WTC11 (cell line): ENCODE data around the gene HOXA7. TPM values are rescaled to one million over a fixed set of nuclear protein-coding genes. Genes with fewer than 3 reads are reported as not detected.
A peak's percentile ranks its signal among the peaks of the same experiment; 100 is the strongest.

Experiments used
- ATAC-seq: fragments of 200-7000 bp; cut with Tn5 transposase; 2 replicates; pipeline ENCODE4 v1.10.0; 2021; ENCODE audit warnings: mild to moderate bottlenecking, moderate library complexity
- CTCF ChIA-PET: fragments of 300-600 bp; sonication (Branson Sonifier 250); formaldehyde crosslinking; loops from one replicate; lab custom pipeline; 2021; ENCODE audit warnings: antibody characterized with exemption; lab: Charles Lee
- POLR2A ChIA-PET: fragments of 350-600 bp; sonication (Branson Sonifier 250); formaldehyde crosslinking; loops from one replicate; lab custom pipeline; 2021; ENCODE audit warnings: antibody characterized with exemption; lab: Charles Lee
- DNase-seq: peaks from one replicate; pipeline ENCODE4 v3.0.0; 2021; ENCODE audit warnings: low spot score
- H3K27ac Mint-ChIP-seq: 2 replicates; pipeline ENCODE4 v1.8.0; 2021; ENCODE audit warnings: mixed read lengths
- H3K27me3 Mint-ChIP-seq: 2 replicates; pipeline ENCODE4 v1.8.0; 2021; ENCODE audit warnings: low read depth, mild to moderate bottlenecking, moderate library complexity, mixed read lengths
- H3K36me3 Mint-ChIP-seq: 2 replicates; pipeline ENCODE4 v1.8.0; 2021; ENCODE audit warnings: mixed read lengths
- H3K4me1 Mint-ChIP-seq: 2 replicates; pipeline ENCODE4 v1.8.0; 2022; ENCODE audit warnings: mixed read lengths
- H3K4me3 Mint-ChIP-seq: 2 replicates; pipeline ENCODE4 v1.8.0; 2021; ENCODE audit warnings: mild to moderate bottlenecking, moderate library complexity, mixed read lengths
- H3K9me3 Mint-ChIP-seq: 2 replicates; pipeline ENCODE4 v1.8.0; 2021; ENCODE audit warnings: mixed read lengths
- CBFB ChIP-seq: sonication (generic); formaldehyde crosslinking; IDR thresholded peaks from 2 replicates; pipeline ENCODE4 v1.8.1; 2022; ENCODE audit warnings: mild to moderate bottlenecking, low read depth, missing genetic modification reagents
- CDX4 ChIP-seq: fragments of 250-450 bp; sonication (Bioruptor Pico); IDR thresholded peaks from 2 replicates; pipeline ENCODE4 v1.9.0; 2021; ENCODE audit warnings: moderate library complexity, mild to moderate bottlenecking, inconsistent platforms, borderline replicate concordance
- FOXP1 ChIP-seq: sonication (generic); formaldehyde crosslinking; IDR thresholded peaks from 2 replicates; pipeline ENCODE4 v1.8.0; 2022; ENCODE audit warnings: missing genetic modification reagents, mild to moderate bottlenecking, moderate library complexity, borderline replicate concordance
- GTF2I ChIP-seq: fragments of 250-450 bp; sonication (Bioruptor Pico); conservative IDR thresholded peaks from 2 replicates; pipeline ENCODE4 v1.4.0; 2021; ENCODE audit warnings: mild to moderate bottlenecking
- IRF1 ChIP-seq: sonication (generic); formaldehyde crosslinking; IDR thresholded peaks from 2 replicates; pipeline ENCODE4 v1.8.0; 2023; ENCODE audit warnings: missing genetic modification reagents
- IRF2 ChIP-seq: sonication (generic); formaldehyde crosslinking; IDR thresholded peaks from 2 replicates; pipeline ENCODE4 v1.8.0; 2022; ENCODE audit warnings: low read depth, missing genetic modification reagents, borderline replicate concordance
- MXD4 ChIP-seq: fragments of 250-450 bp; sonication (Bioruptor Pico); IDR thresholded peaks from 2 replicates; pipeline ENCODE4 v1.8.0; 2021; ENCODE audit warnings: mild to moderate bottlenecking, moderate library complexity, borderline replicate concordance
- NFYB ChIP-seq: sonication (generic); formaldehyde crosslinking; conservative IDR thresholded peaks from 2 replicates; pipeline ENCODE4 v1.8.0; 2022; ENCODE audit warnings: low read depth, missing genetic modification reagents
- PRRX2 ChIP-seq: fragments of 250-450 bp; sonication (Bioruptor Pico); IDR thresholded peaks from 2 replicates; pipeline ENCODE4 v1.8.0; 2021; ENCODE audit warnings: mild to moderate bottlenecking
- TCF7 ChIP-seq: sonication (generic); formaldehyde crosslinking; IDR thresholded peaks from 2 replicates; pipeline ENCODE4 v1.8.0; 2022; ENCODE audit warnings: mild to moderate bottlenecking, low read depth, missing genetic modification reagents, moderate library complexity
- ZBTB21 ChIP-seq: sonication (generic); formaldehyde crosslinking; IDR thresholded peaks from 2 replicates; pipeline ENCODE4 v1.8.1; 2023; ENCODE audit warnings: mild to moderate bottlenecking, missing genetic modification reagents, borderline replicate concordance
- total RNA-seq: library from RNA; stranded (reverse); gene quantifications from 3 replicates; pipeline ENCODE4 v1.2.3, GENCODE V29; 2021
- TF ChIP-seq, protein P1 (sequence below): sonication (generic); formaldehyde crosslinking; IDR thresholded peaks from 2 replicates; pipeline ENCODE4 v1.8.0; 2022; ENCODE audit warnings: mild to moderate bottlenecking, missing genetic modification reagents
- TF ChIP-seq, protein P2 (sequence below): sonication (generic); formaldehyde crosslinking; IDR thresholded peaks from 2 replicates; pipeline ENCODE4 v1.8.1; 2023; ENCODE audit warnings: mild to moderate bottlenecking, missing genetic modification reagents, moderate library complexity
- TF ChIP-seq, protein P3 (sequence below): sonication (generic); formaldehyde crosslinking; IDR thresholded peaks from 2 replicates; pipeline ENCODE4 v1.8.1; 2023; ENCODE audit warnings: mild to moderate bottlenecking, missing genetic modification reagents, borderline replicate concordance

The HOXA7 gene
- total RNA-seq, 1 experiment from 2014 or later: not detected

- TF ChIP-seq TCF7 (CRISPR knock-in tag): no peak
- TF ChIP-seq, protein P1, sequence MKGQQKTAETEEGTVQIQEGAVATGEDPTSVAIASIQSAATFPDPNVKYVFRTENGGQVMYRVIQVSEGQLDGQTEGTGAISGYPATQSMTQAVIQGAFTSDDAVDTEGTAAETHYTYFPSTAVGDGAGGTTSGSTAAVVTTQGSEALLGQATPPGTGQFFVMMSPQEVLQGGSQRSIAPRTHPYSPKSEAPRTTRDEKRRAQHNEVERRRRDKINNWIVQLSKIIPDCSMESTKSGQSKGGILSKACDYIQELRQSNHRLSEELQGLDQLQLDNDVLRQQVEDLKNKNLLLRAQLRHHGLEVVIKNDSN (CRISPR knock-in tag): no peak
- TF ChIP-seq IRF1 (CRISPR knock-in tag): no peak
- Mint-ChIP-seq H3K9me3 (no peaks in the 10 kb centered on the region), H3K27ac (no peak overlapping the region), H3K4me1 (peaks cover 52% of the 10 kb centered on the region), H3K27me3 (peaks cover 100% of the 10 kb centered on the region), H3K36me3 (0 out of 2 replicates have a peak, but pooled peaks cover 3% of the 10 kb centered on the region), H3K4me3 (peak overlapping the region; percentile 44)
- CTCF ChIA-PET: interaction anchor here (1.0 to 1.8 kb wide), 3 partner anchors 10 to 24 kb away, joined by 3 to 8 read pairs (median 3); no protein-coding TSS in a partner anchor
- DNase-seq (no peak), ATAC-seq (no peak)
- POLR2A ChIA-PET: no interaction called here
Measured at GRCh38 chr7:27185854-27186667, 29.6 kb upstream of the HOXA7 start.

GRCh38 chr7:27185013-27185853, 28.8 kb upstream of the HOXA7 start, which contains the start of gene HOXA11:
Gene HOXA11, minus strand, starts transcription at chr7:27185232. Its CDS starts 88 bp downstream, at chr7:27185144.
- Mint-ChIP-seq H3K4me3 (peak within 1 kb of the TSS; percentile 45), H3K36me3 (0 out of 2 replicates have a peak, but pooled peaks cover 3% of the 10 kb centered on the region), H3K27me3 (peaks cover 100% of the 10 kb centered on the region), H3K9me3 (no peaks in the 10 kb centered on the region), H3K4me1 (peaks cover 52% of the 10 kb centered on the region), H3K27ac (no peak within 1 kb of the TSS)
- POLR2A ChIA-PET: no interaction called here
- CTCF ChIA-PET: interaction anchor here (0.7 to 1.2 kb wide), 5 partner anchors 9 to 41 kb away, joined by 3 to 4 read pairs (median 3); partner anchors contain the start of gene HOXA5
- no peak for ATAC-seq
- DNase-seq: no peak
- no peak for TF ChIP-seq PRRX2 (CRISPR knock-in tag)
- TF ChIP-seq, protein P2, sequence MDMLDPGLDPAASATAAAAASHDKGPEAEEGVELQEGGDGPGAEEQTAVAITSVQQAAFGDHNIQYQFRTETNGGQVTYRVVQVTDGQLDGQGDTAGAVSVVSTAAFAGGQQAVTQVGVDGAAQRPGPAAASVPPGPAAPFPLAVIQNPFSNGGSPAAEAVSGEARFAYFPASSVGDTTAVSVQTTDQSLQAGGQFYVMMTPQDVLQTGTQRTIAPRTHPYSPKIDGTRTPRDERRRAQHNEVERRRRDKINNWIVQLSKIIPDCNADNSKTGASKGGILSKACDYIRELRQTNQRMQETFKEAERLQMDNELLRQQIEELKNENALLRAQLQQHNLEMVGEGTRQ: peak; percentile 42; the same call in 1 of the 2 replicates
- TF ChIP-seq FOXP1 (CRISPR knock-in tag): no peak

- no peak for ATAC-seq
- Mint-ChIP-seq H3K4me1 (peaks cover 53% of the 10 kb centered on the region), H3K9me3 (no peaks in the 10 kb centered on the region), H3K27ac (no peak overlapping the region), H3K36me3 (0 out of 2 replicates have a peak, but pooled peaks cover 3% of the 10 kb centered on the region), H3K4me3 (peak overlapping the region; percentile 45), H3K27me3 (peaks cover 100% of the 10 kb centered on the region)
- ChIA-PET POLR2A (no interaction called here), CTCF (interaction anchor here (0.7 to 1.1 kb wide), 4 partner anchors 8 to 41 kb away, joined by 3 to 4 read pairs (median 4); partner anchors contain the start of gene HOXA5)
- peak; percentile 58 for DNase-seq
- TF ChIP-seq, protein P3, sequence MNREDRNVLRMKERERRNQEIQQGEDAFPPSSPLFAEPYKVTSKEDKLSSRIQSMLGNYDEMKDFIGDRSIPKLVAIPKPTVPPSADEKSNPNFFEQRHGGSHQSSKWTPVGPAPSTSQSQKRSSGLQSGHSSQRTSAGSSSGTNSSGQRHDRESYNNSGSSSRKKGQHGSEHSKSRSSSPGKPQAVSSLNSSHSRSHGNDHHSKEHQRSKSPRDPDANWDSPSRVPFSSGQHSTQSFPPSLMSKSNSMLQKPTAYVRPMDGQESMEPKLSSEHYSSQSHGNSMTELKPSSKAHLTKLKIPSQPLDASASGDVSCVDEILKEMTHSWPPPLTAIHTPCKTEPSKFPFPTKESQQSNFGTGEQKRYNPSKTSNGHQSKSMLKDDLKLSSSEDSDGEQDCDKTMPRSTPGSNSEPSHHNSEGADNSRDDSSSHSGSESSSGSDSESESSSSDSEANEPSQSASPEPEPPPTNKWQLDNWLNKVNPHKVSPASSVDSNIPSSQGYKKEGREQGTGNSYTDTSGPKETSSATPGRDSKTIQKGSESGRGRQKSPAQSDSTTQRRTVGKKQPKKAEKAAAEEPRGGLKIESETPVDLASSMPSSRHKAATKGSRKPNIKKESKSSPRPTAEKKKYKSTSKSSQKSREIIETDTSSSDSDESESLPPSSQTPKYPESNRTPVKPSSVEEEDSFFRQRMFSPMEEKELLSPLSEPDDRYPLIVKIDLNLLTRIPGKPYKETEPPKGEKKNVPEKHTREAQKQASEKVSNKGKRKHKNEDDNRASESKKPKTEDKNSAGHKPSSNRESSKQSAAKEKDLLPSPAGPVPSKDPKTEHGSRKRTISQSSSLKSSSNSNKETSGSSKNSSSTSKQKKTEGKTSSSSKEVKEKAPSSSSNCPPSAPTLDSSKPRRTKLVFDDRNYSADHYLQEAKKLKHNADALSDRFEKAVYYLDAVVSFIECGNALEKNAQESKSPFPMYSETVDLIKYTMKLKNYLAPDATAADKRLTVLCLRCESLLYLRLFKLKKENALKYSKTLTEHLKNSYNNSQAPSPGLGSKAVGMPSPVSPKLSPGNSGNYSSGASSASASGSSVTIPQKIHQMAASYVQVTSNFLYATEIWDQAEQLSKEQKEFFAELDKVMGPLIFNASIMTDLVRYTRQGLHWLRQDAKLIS (CRISPR knock-in tag): no peak
- TF ChIP-seq NFYB (CRISPR knock-in tag): no peak
- no peak for TF ChIP-seq IRF1 (CRISPR knock-in tag)
- no peak for TF ChIP-seq CBFB (CRISPR knock-in tag)
- no peak for TF ChIP-seq GTF2I (CRISPR knock-in tag)
- TF ChIP-seq ZBTB21: no peak
- TF ChIP-seq IRF2 (CRISPR knock-in tag): no peak
- no peak for TF ChIP-seq MXD4
- no peak for TF ChIP-seq CDX4 (CRISPR knock-in tag)
- TF ChIP-seq, protein P2: no peak
Measured at GRCh38 chr7:27184337-27185012, 28.0 kb upstream of the HOXA7 start.
